Neural cell (in vitro differentiated cells): Measurements from ENCODE around the gene MBD3L5. TPM values are rescaled to one million over a fixed set of nuclear protein-coding genes. Genes with fewer than 3 reads are reported as not detected.

Source experiments
- H2AFZ ChIP-seq: fragments of 200-600, 300-800 bp; sonication (generic), shearing (Covaris generic); 2 replicates; pipeline ENCODE4 v1.6.0; 2014; ENCODE audit warnings: low read depth, mild to moderate bottlenecking, antibody characterized with exemption, low read length, moderate library complexity
- H3F3A ChIP-seq: fragments of 200-600 bp; shearing (Covaris generic); 2 replicates; pipeline ENCODE4 v1.6.1; 2016; ENCODE audit warnings: mild to moderate bottlenecking, moderate library complexity, mixed read lengths, antibody characterized with exemption, low read length; ENCODE audit not compliant: insufficient read depth, poor library complexity, severe bottlenecking
- H3K27ac ChIP-seq: fragments of 200-600, 300-800 bp; sonication (generic), shearing (Covaris generic); 2 replicates; pipeline ENCODE4 v1.5.1; 2014; ENCODE audit warnings: mild to moderate bottlenecking, low read length, moderate library complexity
- H3K27me3 ChIP-seq: fragments of 300-800, 200-600 bp; sonication (generic), shearing (Covaris generic); 2 replicates; pipeline ENCODE4 v1.6.0; 2014; ENCODE audit warnings: mild to moderate bottlenecking, low read depth, low read length, moderate library complexity; ENCODE audit not compliant: insufficient read depth
- H3K36me3 ChIP-seq: fragments of 300-800, 200-600 bp; sonication (generic), shearing (Covaris generic); 2 replicates; pipeline ENCODE4 v1.5.1; 2014; ENCODE audit warnings: mild to moderate bottlenecking, antibody characterized with exemption, low read length, moderate library complexity; ENCODE audit not compliant: insufficient read depth
- H3K4me2 ChIP-seq: fragments of 300-800, 200-600 bp; sonication (generic), shearing (Covaris generic); 2 replicates; pipeline ENCODE4 v1.6.0; 2014; ENCODE audit warnings: mild to moderate bottlenecking, low read length
- H3K4me3 ChIP-seq: fragments of 300-800, 200-600 bp; sonication (generic), shearing (Covaris generic); 2 replicates; pipeline ENCODE4 v1.5.1; 2014; ENCODE audit warnings: mild to moderate bottlenecking, low read length, moderate library complexity
- H3K79me2 ChIP-seq: fragments of 200-600 bp; shearing (Covaris generic); replicated peaks from 2 replicates; pipeline ENCODE4 v1.6.0; 2014; ENCODE audit warnings: mild to moderate bottlenecking, low read length, moderate library complexity; ENCODE audit not compliant: insufficient read depth
- H3K9ac ChIP-seq: fragments of 300-800, 200-600 bp; sonication (generic), shearing (Covaris generic); 2 replicates; pipeline ENCODE4 v1.6.1; 2016; ENCODE audit warnings: mild to moderate bottlenecking, low read length, mixed read lengths
- H3K9me2 ChIP-seq: fragments of 200-600 bp; shearing (Covaris generic); 2 replicates; pipeline ENCODE4 v1.6.1; 2016; ENCODE audit warnings: mild to moderate bottlenecking, low read length, mixed read lengths; ENCODE audit not compliant: insufficient read depth
- H3K9me3 ChIP-seq: fragments of 200-600, 300-800 bp; sonication (generic), shearing (Covaris generic); 2 replicates; pipeline ENCODE4 v1.6.1; 2016; ENCODE audit warnings: mild to moderate bottlenecking, mixed run types, low read length, moderate library complexity, mixed read lengths
- H4K20me1 ChIP-seq: fragments of 200-600 bp; shearing (Covaris generic); 2 replicates; pipeline ENCODE4 v1.6.1; 2016; ENCODE audit warnings: mild to moderate bottlenecking, mixed run types; ENCODE audit not compliant: insufficient read depth
- CTCF ChIP-seq: fragments of 450-650 bp; IDR thresholded peaks from 2 replicates; pipeline ENCODE4 v1.5.1; 2014; ENCODE audit warnings: antibody characterized with exemption, mild to moderate bottlenecking, moderate library complexity; ENCODE audit not compliant: poor library complexity, severe bottlenecking
- EP300 ChIP-seq: fragments of 450-650 bp; conservative IDR thresholded peaks from 2 replicates; pipeline ENCODE4 v1.6.1; 2014; ENCODE audit warnings: antibody characterized with exemption, mild to moderate bottlenecking, moderate library complexity; ENCODE audit not compliant: poor library complexity, severe bottlenecking
- EZH2 ChIP-seq: fragments of 200-600, 300-800 bp; shearing (Covaris generic), sonication (generic); IDR thresholded peaks from 2 replicates; pipeline ENCODE4 v1.6.1; 2014; ENCODE audit warnings: antibody characterized with exemption, low read length, borderline replicate concordance, mild to moderate bottlenecking; ENCODE audit not compliant: insufficient read depth, poor library complexity, severe bottlenecking
- MXI1 ChIP-seq: fragments of 450-650 bp; conservative IDR thresholded peaks from 2 replicates; pipeline ENCODE4 v1.6.1; 2014; ENCODE audit warnings: antibody characterized with exemption, mild to moderate bottlenecking; ENCODE audit not compliant: poor library complexity, severe bottlenecking
- POLR2AphosphoS5 ChIP-seq: IDR thresholded peaks from 2 replicates; pipeline ENCODE4 v1.6.1; 2012
- RAD21 ChIP-seq: fragments of 450-650 bp; conservative IDR thresholded peaks from 2 replicates; pipeline ENCODE4 v1.6.1; 2014; ENCODE audit warnings: antibody characterized with exemption, mild to moderate bottlenecking, moderate library complexity
- REST ChIP-seq: IDR thresholded peaks from 2 replicates; pipeline ENCODE4 v1.6.1; 2012; ENCODE audit warnings: borderline replicate concordance
- SMC3 ChIP-seq: fragments of 450-650 bp; conservative IDR thresholded peaks from 2 replicates; pipeline ENCODE4 v1.6.1; 2014; ENCODE audit warnings: antibody characterized with exemption, mild to moderate bottlenecking, moderate library complexity; ENCODE audit not compliant: poor library complexity
- TAF1 ChIP-seq: IDR thresholded peaks from 2 replicates; pipeline ENCODE4 v1.6.1; 2012; ENCODE audit warnings: low read depth
- polyA plus RNA-seq: library from polyadenylated mRNA; depleted of rRNA; stranded (reverse); fragments of >200 nt; gene quantifications from 2 replicates; pipeline ENCODE4 v1.2.3, GENCODE V29; 2014

MBD3L5 gene
- polyA plus RNA-seq, 1 donor from 2014 or later: not detected

GRCh38 chr19:7076151-7076550, 45.8 kb downstream of the MBD3L5 start:
- TF ChIP-seq POLR2AphosphoS5 (no peak), MXI1 (no peak), RAD21 (no peak), EP300 (no peak), SMC3 (no peak), REST (no peak), TAF1 (no peak), EZH2 (no peak), CTCF (no peak)
- Histone ChIP-seq H3K36me3 (peaks cover 35% of the 10 kb centered on the region), H3K9me3 (peaks cover 18% of the 10 kb centered on the region), H3K4me3 (no peak overlapping the region), H3K9me2 (no peaks in the 10 kb centered on the region), H2AFZ (no peak overlapping the region), H3K27ac (no peak overlapping the region), H4K20me1 (no peaks in the 10 kb centered on the region), H3K27me3 (no peaks in the 10 kb centered on the region), H3F3A (no peaks in the 10 kb centered on the region), H3K79me2 (no peaks in the 10 kb centered on the region), H3K4me2 (no peak overlapping the region), H3K9ac (no peak overlapping the region)

GRCh38 chr19:7078008-7078407, 47.6 kb downstream of the MBD3L5 start:
- Histone ChIP-seq H3K27me3 (no peaks in the 10 kb centered on the region), H3K36me3 (peaks cover 53% of the 10 kb centered on the region), H3K9me3 (peaks cover 33% of the 10 kb centered on the region), H3K9ac (no peak overlapping the region), H4K20me1 (no peaks in the 10 kb centered on the region), H3K4me3 (no peak overlapping the region), H3K79me2 (no peaks in the 10 kb centered on the region), H3K9me2 (no peaks in the 10 kb centered on the region), H2AFZ (no peak overlapping the region), H3F3A (no peaks in the 10 kb centered on the region), H3K4me2 (no peak overlapping the region), H3K27ac (no peak overlapping the region)
- TF ChIP-seq RAD21 (no peak), TAF1 (no peak), POLR2AphosphoS5 (no peak), EZH2 (no peak), SMC3 (no peak), REST (no peak), MXI1 (no peak), EP300 (no peak), CTCF (no peak)
